Vagina (tissue), 2 donors: Measurements from ENCODE around the gene CHD1L. TPM values are rescaled to one million over a fixed set of nuclear protein-coding genes. Genes with fewer than 3 reads are reported as not detected.

Source experiments
- DNase-seq, 2 donors: peaks; one replicate each; pipeline ENCODE4 v3.0.0-alpha.2; 2017; ENCODE audit errors: extremely low spot score in 2 of 2
- H3K27ac ChIP-seq: fragments of 200-600 bp; sonication (generic); one replicate; pipeline ENCODE4 v1.5.1; 2019
- H3K27me3 ChIP-seq: fragments of 200-600 bp; sonication (generic); one replicate; pipeline ENCODE4 v1.5.1; 2019
- H3K36me3 ChIP-seq, 2 donors: fragments of 200-600 bp; sonication (generic); one replicate each; pipeline ENCODE4 v1.5.1; 2017 to 2019
- H3K4me1 ChIP-seq: fragments of 200-600 bp; sonication (generic); one replicate; pipeline ENCODE4 v1.5.1; 2019
- H3K4me3 ChIP-seq, 2 donors: fragments of 200-600 bp; sonication (generic); 1 replicate in 1 of 2; 2 replicates in 1 of 2; pipeline ENCODE4 v1.5.1; 2016 to 2019
- H3K9me3 ChIP-seq: fragments of 200-600 bp; sonication (generic); one replicate; pipeline ENCODE4 v1.5.1; 2019
- CTCF ChIP-seq, 3 experiments: fragments of 450-650 bp in 2 of 3; fragments of 200-600 bp in 1 of 3; sonication (generic) in 1 of 3; IDR thresholded peaks; one replicate each; pipeline ENCODE4 v1.5.1; 2017 to 2019; ENCODE audit warnings: antibody characterized with exemption in 3 of 3, mild to moderate bottlenecking in 2 of 3, moderate library complexity in 2 of 3
- POLR2A ChIP-seq, 2 donors: fragments of 450-650 bp; IDR thresholded peaks; one replicate each; pipeline ENCODE4 v1.6.1; 2017; ENCODE audit warnings: antibody characterized with exemption in 2 of 2, mild to moderate bottlenecking in 2 of 2, moderate library complexity in 2 of 2
- POLR2AphosphoS5 ChIP-seq, 2 donors: sonication (generic); formaldehyde crosslinking; IDR thresholded peaks; one replicate each; pipeline ENCODE4 v1.9.0; 2017; ENCODE audit warnings: antibody characterized with exemption in 2 of 2, mild to moderate bottlenecking in 2 of 2, low read depth in 1 of 2; ENCODE audit not compliant: insufficient read depth in 1 of 2
- intact Hi-C: fragments of 100-400 bp; cut with DNase I; formaldehyde crosslinking; loops from one replicate; pipeline ENCODE4 v1.15.1; 2023
- total RNA-seq: library from RNA; depleted of rRNA; stranded (reverse); fragments of >200 nt; gene quantifications from one replicate; pipeline ENCODE4 v1.2.3, GENCODE V29; 2016

Gene CHD1L
- total RNA-seq, 1 donor from 2014 or later: 22.3 TPM

DNA sequence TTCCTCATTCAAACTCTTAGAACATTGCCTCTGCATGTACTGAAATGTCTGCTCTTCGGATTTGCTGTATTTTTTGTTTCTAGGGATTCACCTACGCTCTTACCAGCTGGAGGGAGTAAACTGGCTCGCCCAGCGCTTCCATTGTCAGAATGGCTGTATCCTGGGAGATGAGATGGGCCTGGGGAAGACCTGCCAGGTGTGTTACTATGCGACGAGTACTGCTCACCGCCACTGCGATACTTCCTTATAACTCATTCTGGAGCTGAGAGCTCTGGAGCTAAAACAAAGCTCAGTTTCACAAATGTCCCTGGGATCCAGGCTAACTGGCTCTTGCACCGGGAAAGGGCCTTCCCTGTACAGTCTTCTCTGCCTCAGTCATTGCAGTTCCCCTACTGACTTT is 10.1 kb downstream of the CHD1L start:
- no peak overlapping the region for H3K4me3 ChIP-seq
- no peak for DNase-seq
- TF ChIP-seq POLR2AphosphoS5 (IDR thresholded peaks at IDR 0.05; ENCODE audit: insufficient read depth in 1 of 2, low read depth in 1 of 2): no peak
- TF ChIP-seq POLR2A (IDR thresholded peaks at IDR 0.05): no peak
- TF ChIP-seq CTCF (IDR thresholded peaks at IDR 0.05): no peak
- no peak overlapping the region for H3K27ac ChIP-seq
- H3K4me1 ChIP-seq: peaks cover 2% of the 10 kb centered on the region
- H3K9me3 ChIP-seq: no peaks in the 10 kb centered on the region
- intact Hi-C loops: no loop called here
- H3K27me3 ChIP-seq: no peaks in the 10 kb centered on the region
- peaks cover 0 to 7% of the 10 kb centered on the region in 2 donors for H3K36me3 ChIP-seq

DNA sequence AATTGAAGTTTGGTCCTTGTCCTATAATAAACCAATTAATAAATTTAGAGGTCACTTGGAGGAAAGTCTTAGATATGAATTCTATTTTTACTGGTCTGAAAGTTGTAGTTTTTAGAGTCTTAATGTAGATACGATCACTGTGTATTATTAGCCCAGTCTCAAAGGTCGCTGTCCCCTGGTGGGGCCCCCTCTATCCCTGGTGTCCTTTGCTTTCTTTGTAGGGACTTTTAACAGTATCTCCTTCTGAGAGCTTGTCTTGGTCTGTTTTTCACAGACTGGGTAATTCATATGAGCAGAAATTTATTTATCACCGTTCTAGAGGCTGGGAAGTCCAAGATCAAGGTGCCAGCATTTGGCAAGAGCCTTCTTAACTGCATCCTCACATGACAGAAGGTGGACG is 18.5 kb downstream of the CHD1L start:
- Histone ChIP-seq H3K4me1 (no peaks in the 10 kb centered on the region), H3K4me3 (no peak overlapping the region), H3K27me3 (no peaks in the 10 kb centered on the region), H3K27ac (no peak overlapping the region), H3K36me3 (peaks cover 0 to 24% of the 10 kb centered on the region in 2 donors), H3K9me3 (no peaks in the 10 kb centered on the region)
- DNase-seq: no peak
- intact Hi-C loops: loop anchor here (10.0 kb wide), 1 partner anchor 634 kb away; no protein-coding TSS in a partner anchor
- TF ChIP-seq CTCF (IDR thresholded peaks at IDR 0.05) (no peak), POLR2AphosphoS5 (IDR thresholded peaks at IDR 0.05; ENCODE audit: insufficient read depth in 1 of 2, low read depth in 1 of 2) (no peak)

GRCh38 chr1:147264158-147264768 is 21.8 kb downstream of the CHD1L start:
- H3K27ac ChIP-seq: no peak overlapping the region
- DNase-seq: no peak
- H3K27me3 ChIP-seq: no peaks in the 10 kb centered on the region
- no peaks in the 10 kb centered on the region for H3K9me3 ChIP-seq
- H3K4me3 ChIP-seq: no peak overlapping the region
- H3K4me1 ChIP-seq: no peaks in the 10 kb centered on the region
- no peak for TF ChIP-seq CTCF (IDR thresholded peaks at IDR 0.05)
- intact Hi-C loops: loop anchor here (10.0 kb wide), 1 partner anchor 631 kb away; no protein-coding TSS in a partner anchor
- H3K36me3 ChIP-seq: peaks cover 0 to 18% of the 10 kb centered on the region in 2 donors

DNA sequence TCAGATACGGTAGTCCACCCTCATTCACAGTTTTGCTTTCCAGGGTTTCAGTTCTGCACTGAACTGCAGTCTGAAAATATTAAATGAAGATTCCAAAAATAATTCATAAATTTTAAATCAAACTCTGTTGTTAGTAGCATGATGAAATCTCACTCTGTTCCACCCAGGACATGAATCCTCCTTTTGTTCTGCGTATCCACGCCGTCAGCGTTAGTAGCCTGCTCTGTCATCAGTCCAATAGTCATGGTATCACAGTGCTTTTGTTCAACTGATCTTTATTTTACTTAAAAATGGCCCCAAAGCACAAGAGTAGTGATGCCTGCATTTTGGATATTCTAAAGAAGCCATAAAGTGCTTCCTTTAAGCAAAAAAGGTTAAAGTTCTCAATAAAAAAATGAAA is 23.9 kb downstream of the CHD1L start:
- no peak for DNase-seq
- TF ChIP-seq POLR2AphosphoS5 (IDR thresholded peaks at IDR 0.05; ENCODE audit: insufficient read depth in 1 of 2, low read depth in 1 of 2): no peak
- TF ChIP-seq POLR2A (IDR thresholded peaks at IDR 0.05): no peak
- TF ChIP-seq CTCF (IDR thresholded peaks at IDR 0.05): no peak
- H3K4me3 ChIP-seq: no peak overlapping the region
- intact Hi-C loops: loop anchor here (10.0 kb wide), 1 partner anchor 628 kb away; no protein-coding TSS in a partner anchor
- H3K27me3 ChIP-seq: no peaks in the 10 kb centered on the region
- H3K27ac ChIP-seq: no peak overlapping the region
- H3K36me3 ChIP-seq: peaks cover 0 to 12% of the 10 kb centered on the region in 2 donors
- no peaks in the 10 kb centered on the region for H3K4me1 ChIP-seq
- no peaks in the 10 kb centered on the region for H3K9me3 ChIP-seq

- peaks cover 0 to 12% of the 10 kb centered on the region in 2 donors for H3K36me3 ChIP-seq
- H3K9me3 ChIP-seq: no peaks in the 10 kb centered on the region
- no peak overlapping the region for H3K27ac ChIP-seq
- no peaks in the 10 kb centered on the region for H3K4me1 ChIP-seq
- TF ChIP-seq CTCF (IDR thresholded peaks at IDR 0.05): no peak
- TF ChIP-seq POLR2A (IDR thresholded peaks at IDR 0.05): no peak
- no peak for TF ChIP-seq POLR2AphosphoS5 (IDR thresholded peaks at IDR 0.05; ENCODE audit: insufficient read depth in 1 of 2, low read depth in 1 of 2)
- H3K27me3 ChIP-seq: no peaks in the 10 kb centered on the region
- DNase-seq: no peak
- no peak overlapping the region for H3K4me3 ChIP-seq
- intact Hi-C loops: loop anchor here (10.0 kb wide), 1 partner anchor 627 kb away; no protein-coding TSS in a partner anchor
Measured at GRCh38 chr1:147267711-147268110, 25.2 kb downstream of the CHD1L start.
